ENCODE measurements around the gene MECR.

- TF ChIP-seq, protein P1, sequence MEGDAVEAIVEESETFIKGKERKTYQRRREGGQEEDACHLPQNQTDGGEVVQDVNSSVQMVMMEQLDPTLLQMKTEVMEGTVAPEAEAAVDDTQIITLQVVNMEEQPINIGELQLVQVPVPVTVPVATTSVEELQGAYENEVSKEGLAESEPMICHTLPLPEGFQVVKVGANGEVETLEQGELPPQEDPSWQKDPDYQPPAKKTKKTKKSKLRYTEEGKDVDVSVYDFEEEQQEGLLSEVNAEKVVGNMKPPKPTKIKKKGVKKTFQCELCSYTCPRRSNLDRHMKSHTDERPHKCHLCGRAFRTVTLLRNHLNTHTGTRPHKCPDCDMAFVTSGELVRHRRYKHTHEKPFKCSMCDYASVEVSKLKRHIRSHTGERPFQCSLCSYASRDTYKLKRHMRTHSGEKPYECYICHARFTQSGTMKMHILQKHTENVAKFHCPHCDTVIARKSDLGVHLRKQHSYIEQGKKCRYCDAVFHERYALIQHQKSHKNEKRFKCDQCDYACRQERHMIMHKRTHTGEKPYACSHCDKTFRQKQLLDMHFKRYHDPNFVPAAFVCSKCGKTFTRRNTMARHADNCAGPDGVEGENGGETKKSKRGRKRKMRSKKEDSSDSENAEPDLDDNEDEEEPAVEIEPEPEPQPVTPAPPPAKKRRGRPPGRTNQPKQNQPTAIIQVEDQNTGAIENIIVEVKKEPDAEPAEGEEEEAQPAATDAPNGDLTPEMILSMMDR (IDR thresholded peaks at IDR 0.05) = no peak
- TF ChIP-seq ZFX (IDR thresholded peaks at IDR 0.05; ENCODE audit: borderline replicate concordance) = no peak
Observed at GRCh38 chr1:29267321-29268070, 36.8 kb upstream of the MECR start.

All from 22Rv1 (cell line).